Sigmoid colon (tissue), 7 donors: Measurements from ENCODE around the gene SUMO3. TPM values are rescaled to one million over a fixed set of nuclear protein-coding genes. Genes with fewer than 3 reads are reported as not detected.

Experiments
- DNase-seq: peaks from one replicate; pipeline ENCODE4 v3.0.0-alpha.2; 2019
- H3K27ac ChIP-seq, 4 donors: fragments of 200-600 bp; sonication (generic); one replicate each; pipeline ENCODE4 v1.5.1; 2016 to 2019; ENCODE audit warnings: mild to moderate bottlenecking in 1 of 4
- H3K27me3 ChIP-seq, 3 donors: fragments of 200-600 bp; sonication (generic); one replicate each; pipeline ENCODE4 v1.5.1; 2019; ENCODE audit warnings: mild to moderate bottlenecking in 1 of 3
- H3K36me3 ChIP-seq, 4 donors: fragments of 200-600 bp; sonication (generic); one replicate each; pipeline ENCODE4 v1.5.1; 2016 to 2019
- H3K4me1 ChIP-seq, 4 donors: fragments of 200-600 bp; sonication (generic); one replicate each; pipeline ENCODE4 v1.5.1; 2017 to 2019
- H3K4me3 ChIP-seq, 4 donors: fragments of 200-600 bp; sonication (generic); one replicate each; pipeline ENCODE4 v1.5.1; 2017 to 2019; ENCODE audit warnings: mild to moderate bottlenecking in 2 of 4, moderate library complexity in 1 of 4
- H3K9me3 ChIP-seq, 4 donors: fragments of 200-600 bp in 3 of 4; sonication (generic) in 3 of 4; one replicate each; pipeline versions ENCODE4 v1.5.1 to v1.6.1; 2013 to 2019
- CTCF ChIP-seq, 4 experiments: fragments of 450-650 bp in 3 of 4; fragments of 200-600 bp in 1 of 4; IDR thresholded peaks; one replicate each; pipeline ENCODE4 v1.5.1; 2016 to 2019; ENCODE audit warnings: antibody characterized with exemption in 4 of 4, mild to moderate bottlenecking in 3 of 4, moderate library complexity in 2 of 4
- EP300 ChIP-seq, 4 donors: sonication (generic); formaldehyde crosslinking; IDR thresholded peaks; one replicate each; pipeline ENCODE4 v1.6.1; 2017; ENCODE audit warnings: antibody characterized with exemption in 4 of 4
- POLR2A ChIP-seq, 2 donors: fragments of 450-650 bp; IDR thresholded peaks; one replicate each; pipeline ENCODE4 v1.6.1; 2016; ENCODE audit warnings: antibody characterized with exemption in 2 of 2, mild to moderate bottlenecking in 2 of 2, moderate library complexity in 2 of 2
- POLR2AphosphoS5 ChIP-seq, 4 donors: sonication (generic); formaldehyde crosslinking; IDR thresholded peaks; one replicate each; pipeline ENCODE4 v1.6.1; 2017; ENCODE audit warnings: antibody characterized with exemption in 4 of 4
- WGBS, 2 donors: extraction: QIAGEN DNeasy Blood & Tissue Kit; methylation state at CpG; one replicate each; pipeline ENCODE4 v1.1.7; 2013; 5-methylcytosine and 5-hydroxymethylcytosine counted together
- intact Hi-C: fragments of 100-400 bp; cut with DNase I; formaldehyde crosslinking; loops from one replicate; pipeline ENCODE4 v1.15.1; 2023
- polyA plus RNA-seq, 3 donors: library from polyadenylated mRNA; stranded (reverse); fragments of 200-250 nt; gene quantifications; one replicate each; pipeline ENCODE4 v1.2.3, GENCODE V29; 2013
- total RNA-seq, 4 donors: library from RNA; depleted of rRNA; stranded (reverse); fragments of >200 nt; gene quantifications; one replicate each; pipeline ENCODE4 v1.1.0, GENCODE V29; 2016
- donor health status: healthy with polysubstance abuse.
- donor health status: Bipolar disorder and iron deficiency.
- donor health status: healthy.

Gene SUMO3
- total and polyA plus RNA-seq, 7 donors = 52.4 to 104 (median 60.1) TPM

GRCh38 chr21:44759628-44760285 is 58.1 kb downstream of the SUMO3 start:
- no peak for TF ChIP-seq POLR2A (IDR thresholded peaks at IDR 0.05)
- TF ChIP-seq CTCF (IDR thresholded peaks at IDR 0.05) = no peak
- TF ChIP-seq POLR2AphosphoS5 (IDR thresholded peaks at IDR 0.05) = no peak
- TF ChIP-seq EP300 (IDR thresholded peaks at IDR 0.05) = no peak
- 88 to 91% methylated on average over 22 of the region's 22 CpGs for WGBS, 2 donors
- intact Hi-C loops = loop anchor here (10.0 kb wide), 1 partner anchor 65 kb away; the partner anchor contains the start of gene KRTAP10-12
- Histone ChIP-seq H3K4me1 (no peaks in the 10 kb centered on the region), H3K4me3 (no peak overlapping the region), H3K9me3 (no peaks in the 10 kb centered on the region), H3K36me3 (no peaks in the 10 kb centered on the region), H3K27ac (no peak overlapping the region), H3K27me3 (no peaks in the 10 kb centered on the region)
- no peak for DNase-seq

GRCh38 chr21:44758781-44759627 is 58.9 kb downstream of the SUMO3 start:
- Histone ChIP-seq H3K9me3 (peaks cover 0 to 3% (median 0%) of the 10 kb centered on the region in 4 donors), H3K27ac (no peak overlapping the region), H3K4me3 (no peak overlapping the region), H3K36me3 (no peaks in the 10 kb centered on the region), H3K4me1 (no peaks in the 10 kb centered on the region), H3K27me3 (no peaks in the 10 kb centered on the region)
- TF ChIP-seq CTCF (IDR thresholded peaks at IDR 0.05) (no peak), POLR2A (IDR thresholded peaks at IDR 0.05) (no peak), POLR2AphosphoS5 (IDR thresholded peaks at IDR 0.05) (no peak), EP300 (IDR thresholded peaks at IDR 0.05) (no peak)
- no peak for DNase-seq
- WGBS, 2 donors = 68 to 74% methylated on average over 26 of the region's 26 CpGs
- intact Hi-C loops = loop anchor here (10.0 kb wide), 1 partner anchor 64 kb away; the partner anchor contains the start of gene KRTAP10-12

GRCh38 chr21:44758141-44758561 is 59.7 kb downstream of the SUMO3 start:
- Histone ChIP-seq H3K36me3 (no peaks in the 10 kb centered on the region), H3K27ac (no peak overlapping the region), H3K9me3 (peaks cover 0 to 3% (median 0%) of the 10 kb centered on the region in 4 donors), H3K4me1 (no peaks in the 10 kb centered on the region), H3K4me3 (no peak overlapping the region), H3K27me3 (no peaks in the 10 kb centered on the region)
- intact Hi-C loops = loop anchor here (10.0 kb wide), 1 partner anchor 63 kb away; the partner anchor contains the start of gene KRTAP10-12
- WGBS, 2 donors = 93% methylated on average over 8 of the region's 8 CpGs
- no peak for DNase-seq
- no peak for TF ChIP-seq POLR2AphosphoS5 (IDR thresholded peaks at IDR 0.05)

- TF ChIP-seq CTCF (IDR thresholded peaks at IDR 0.05) (no peak), EP300 (IDR thresholded peaks at IDR 0.05) (no peak)
- Histone ChIP-seq H3K4me3 (no peak overlapping the region), H3K36me3 (no peaks in the 10 kb centered on the region), H3K9me3 (peaks cover 0 to 3% (median 0%) of the 10 kb centered on the region in 4 donors), H3K4me1 (no peaks in the 10 kb centered on the region), H3K27me3 (no peaks in the 10 kb centered on the region), H3K27ac (no peak overlapping the region)
- no peak for DNase-seq
- intact Hi-C loops = loop anchor here (10.0 kb wide), 1 partner anchor 63 kb away; the partner anchor contains the start of gene KRTAP10-12
- WGBS, 2 donors = 79 to 89% methylated on average over 6 of the region's 6 CpGs
Measured at GRCh38 chr21:44757731-44758130, 60.1 kb downstream of the SUMO3 start.
